GM19455 (cell line): Measurements from ENCODE around the gene TMEM184B.
A peak's percentile ranks its signal among the peaks of the same experiment; 100 is the strongest.

Experiments
- ATAC-seq: cut with Tn5 transposase; IDR thresholded peaks from one replicate; pipeline ENCODE4 v1.9.1; 2021; ENCODE audit not compliant: unreplicated experiment

The TMEM184B gene

DNA sequence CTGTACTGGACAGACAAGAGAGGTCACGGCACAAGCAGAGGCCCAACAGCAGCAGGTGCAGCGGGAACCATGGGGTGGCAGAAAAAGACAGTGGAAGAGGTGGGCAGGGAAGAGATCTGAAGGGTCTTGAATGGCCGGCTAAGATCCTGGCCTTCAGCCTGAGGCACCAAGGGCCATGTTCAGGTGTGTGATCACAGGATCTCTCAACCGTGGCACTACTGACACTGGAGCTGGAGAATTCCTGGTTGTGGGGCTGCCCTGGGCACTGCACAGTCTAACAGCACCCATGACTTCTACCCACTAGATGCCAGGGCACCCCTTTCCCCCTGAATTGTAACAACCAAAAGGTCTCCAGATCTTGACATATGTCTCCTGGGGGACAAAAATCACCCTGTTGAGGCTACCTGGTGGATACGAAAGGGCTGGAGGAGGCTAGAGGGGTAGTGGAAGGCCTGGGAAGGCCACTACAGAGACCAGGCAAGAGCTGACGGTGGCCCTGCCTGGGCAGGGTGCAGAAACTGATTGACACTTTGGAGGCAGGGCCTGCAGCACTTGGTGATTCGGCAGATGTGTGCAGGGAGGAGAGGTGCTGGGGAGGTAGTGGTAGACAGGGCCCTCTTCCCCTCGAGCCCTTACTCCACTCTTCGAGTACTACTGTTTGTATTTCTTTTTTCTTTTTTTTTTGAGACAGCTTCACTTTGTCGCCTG lies 36.1 kb upstream of the TMEM184B start:
- no peak for ATAC-seq

GRCh38 chr22:38305471-38306448 lies 33.0 kb upstream of the TMEM184B start:
- ATAC-seq, result peak; percentile 66

DNA sequence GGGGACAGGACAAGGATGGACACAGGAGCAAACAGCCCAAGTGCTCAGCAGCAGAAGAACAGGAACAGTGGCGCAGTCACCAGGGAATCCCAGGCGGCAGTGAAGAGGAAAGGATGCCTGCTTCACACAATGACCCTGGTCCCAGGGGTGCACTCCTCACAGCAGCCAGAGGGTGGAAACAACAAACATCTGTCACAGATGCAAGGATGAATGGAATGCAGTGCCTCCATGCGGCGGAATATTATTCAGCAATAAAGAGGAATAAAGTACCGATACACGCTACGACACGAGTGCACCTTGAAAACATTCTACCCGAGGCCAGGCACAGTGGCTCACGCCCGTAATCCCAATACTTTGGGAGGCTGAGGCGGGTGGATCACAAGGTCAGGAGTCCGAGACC lies 31.7 kb upstream of the TMEM184B start:
- no peak for ATAC-seq

DNA sequence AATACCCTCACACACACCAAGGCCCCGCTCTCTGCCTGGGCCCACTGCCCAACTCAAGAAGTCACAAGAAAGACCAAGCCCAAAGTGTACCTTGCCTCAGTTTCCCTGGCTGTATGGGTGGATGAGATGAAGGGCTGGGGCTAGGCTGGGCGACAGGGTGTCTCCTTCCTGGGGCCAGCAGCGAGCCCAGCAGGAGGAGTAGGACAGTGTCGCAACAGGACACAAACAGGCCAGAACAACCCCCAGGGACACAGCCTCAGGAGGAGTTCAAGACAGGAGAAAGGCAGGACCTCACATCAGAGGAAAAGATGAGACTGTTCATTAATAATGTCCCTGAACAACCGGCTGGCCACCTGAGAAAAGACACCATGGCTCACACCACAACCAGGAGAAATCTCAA lies 31.2 kb upstream of the TMEM184B start:
- no peak for ATAC-seq

DNA sequence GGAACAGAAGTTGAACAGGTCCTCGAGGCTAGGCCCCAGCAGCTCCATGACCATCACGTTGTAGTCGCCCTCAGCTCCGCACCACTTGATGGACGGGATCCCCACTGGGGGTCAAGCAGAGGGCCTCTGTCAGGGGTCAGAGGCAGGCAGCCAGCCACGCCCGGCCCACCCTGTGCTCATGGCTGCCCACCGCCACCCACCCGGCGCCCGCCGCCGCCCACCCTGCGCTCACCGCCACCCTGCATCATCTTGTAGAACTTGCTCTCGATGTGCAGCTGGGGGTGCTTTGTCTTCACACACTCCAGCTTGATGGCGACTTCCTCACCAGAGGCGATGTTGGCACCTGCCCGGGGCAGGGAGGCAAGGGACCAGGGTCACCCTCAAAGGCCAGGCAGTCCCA lies 30.1 kb upstream of the TMEM184B start:
- no peak for ATAC-seq

DNA sequence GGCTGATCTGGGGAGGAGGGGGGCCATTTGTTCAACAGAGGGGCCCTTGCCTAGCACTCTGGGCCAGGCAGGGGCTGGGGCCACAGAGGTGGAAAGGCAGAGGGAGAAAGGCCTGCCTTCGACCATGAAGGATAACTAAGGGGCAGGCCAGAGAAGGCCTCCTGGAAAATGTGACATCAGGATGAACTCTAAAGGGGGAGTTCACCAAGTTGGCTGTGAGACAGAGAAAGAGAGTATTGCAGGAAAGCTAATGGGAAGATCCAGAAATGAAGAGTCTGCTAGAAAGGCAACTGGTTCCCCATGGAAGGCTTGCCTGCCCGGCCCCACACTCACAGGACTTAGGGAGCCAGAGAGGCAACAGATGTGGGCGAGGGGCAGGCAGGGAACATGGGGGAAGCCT lies 28.1 kb upstream of the TMEM184B start:
- ATAC-seq, result no peak

DNA sequence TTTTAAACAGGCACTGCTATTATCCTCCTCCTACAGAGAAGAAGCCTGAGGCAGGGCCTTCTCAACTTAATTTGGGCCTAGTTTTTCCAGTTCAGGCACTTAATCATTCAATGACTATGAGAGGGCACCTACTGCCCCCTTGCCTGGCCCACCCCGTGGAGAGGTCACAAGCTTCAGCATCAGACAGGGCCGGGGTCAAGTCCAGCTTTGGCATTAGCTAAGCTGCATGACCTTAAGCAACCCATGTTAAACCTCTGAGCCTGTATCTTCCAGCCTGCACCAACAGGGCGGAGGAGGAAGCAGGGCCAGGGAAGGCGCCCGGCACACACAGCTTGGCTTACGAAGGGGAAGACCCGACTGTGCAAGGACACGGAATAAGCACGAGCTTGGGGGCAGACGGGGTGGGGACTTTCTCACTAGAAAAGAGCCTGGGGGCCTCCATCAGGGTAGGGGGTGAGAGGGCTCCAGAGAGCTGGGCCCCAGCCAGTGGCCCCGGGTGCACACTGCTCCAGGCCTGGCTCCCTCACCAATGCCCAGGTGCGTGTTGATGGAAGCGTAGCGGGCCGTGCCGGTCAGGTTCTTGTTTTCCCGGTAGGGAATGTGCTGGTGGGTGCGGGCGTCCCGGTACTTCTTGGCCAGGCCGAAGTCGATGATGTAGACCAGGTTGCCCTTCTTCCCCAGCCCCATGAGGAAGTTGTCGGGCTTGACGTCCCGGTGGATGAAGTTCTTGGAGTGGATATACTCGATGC lies 27.6 kb upstream of the TMEM184B start:
- ATAC-seq, result no peak

DNA sequence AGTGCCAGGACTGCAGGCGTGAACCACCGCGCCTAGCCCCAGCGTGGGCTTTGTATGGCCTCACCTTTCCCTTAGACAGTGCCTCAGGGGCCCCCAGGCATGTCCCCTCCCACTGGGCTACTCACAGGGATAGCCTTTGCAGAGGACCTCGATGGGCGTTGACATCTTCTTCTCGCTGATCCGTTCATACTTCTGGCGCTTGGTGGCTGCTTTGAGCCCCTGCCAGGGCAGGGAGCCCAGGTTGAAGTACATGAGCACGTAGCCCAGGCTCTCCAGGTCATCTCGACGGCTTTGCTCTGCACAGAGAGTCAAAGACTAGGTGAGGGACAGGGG lies 26.9 kb upstream of the TMEM184B start:
- ATAC-seq, result no peak

- no peak for ATAC-seq
Observed at GRCh38 chr22:38298312-38299005, 25.6 kb upstream of the TMEM184B start.

DNA sequence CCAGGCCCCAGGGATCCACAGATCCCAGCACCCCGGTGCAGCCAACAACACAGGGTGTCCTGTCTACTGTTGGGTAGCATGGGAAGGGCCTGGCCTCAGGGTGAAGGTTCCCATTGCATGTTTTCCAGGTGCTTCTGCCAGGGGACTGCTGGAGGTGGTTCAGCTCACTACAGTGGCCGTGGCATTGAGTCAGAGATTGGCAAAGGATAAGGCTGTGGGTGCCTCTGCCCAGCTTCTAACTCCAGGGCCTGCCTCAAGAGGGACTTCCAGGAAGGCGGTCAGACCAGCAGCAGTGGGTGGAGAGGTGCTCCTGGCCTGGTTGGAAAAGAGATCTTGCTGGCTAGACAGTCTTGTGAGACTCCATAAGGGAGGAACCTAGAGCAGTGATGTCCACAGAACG lies 23.6 kb upstream of the TMEM184B start:
- no peak for ATAC-seq

GRCh38 chr22:38295863-38296262 lies 23.1 kb upstream of the TMEM184B start:
- no peak for ATAC-seq

GRCh38 chr22:38295339-38295738 lies 22.5 kb upstream of the TMEM184B start:
- ATAC-seq, result no peak

- ATAC-seq, result no peak
Observed at GRCh38 chr22:38294193-38294592, 21.4 kb upstream of the TMEM184B start.

- ATAC-seq, result no peak
Observed at GRCh38 chr22:38292694-38293093, 19.9 kb upstream of the TMEM184B start.

- no peak for ATAC-seq
Observed at GRCh38 chr22:38291201-38291777, 18.5 kb upstream of the TMEM184B start.

- ATAC-seq, result no peak
Observed at GRCh38 chr22:38290347-38290746, 17.5 kb upstream of the TMEM184B start.

- no peak for ATAC-seq
Observed at GRCh38 chr22:38289583-38290082, 16.8 kb upstream of the TMEM184B start.

DNA sequence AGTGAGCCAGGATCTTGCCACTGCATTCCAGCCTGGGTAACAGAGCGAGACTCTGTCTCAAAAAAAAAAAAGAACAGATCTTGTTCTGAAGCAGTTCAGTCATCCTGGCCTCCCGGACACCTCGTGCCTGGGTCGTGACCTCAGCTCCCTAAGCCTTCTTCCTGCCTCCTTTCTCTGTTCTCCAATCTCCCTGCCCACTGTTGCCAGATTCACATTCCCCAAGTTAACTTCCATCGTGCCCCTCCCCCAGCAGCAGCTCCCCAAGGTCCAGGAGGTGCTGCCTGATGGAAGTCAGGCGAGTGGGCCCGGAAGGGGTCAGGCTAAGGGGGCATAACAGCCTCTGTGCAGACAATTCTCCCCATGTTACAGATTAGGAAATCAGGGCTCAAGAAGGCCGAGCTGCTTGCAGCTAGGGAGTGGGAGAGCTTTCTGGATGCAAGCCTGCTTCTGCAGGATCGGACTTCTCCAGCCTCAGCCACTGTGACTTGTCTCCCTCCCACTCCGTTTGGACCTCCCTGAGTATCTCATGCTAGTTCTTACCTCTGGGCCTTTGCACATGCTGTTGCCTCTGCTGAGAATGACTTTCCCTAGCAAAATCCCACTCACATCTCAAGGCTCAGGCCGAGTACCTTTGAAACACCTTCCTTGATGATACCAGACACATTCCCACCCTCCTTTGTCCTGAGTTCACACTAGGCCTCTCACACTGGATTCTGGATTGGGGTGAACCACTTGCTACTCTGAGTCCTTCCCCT lies 14.3 kb upstream of the TMEM184B start:
- no peak for ATAC-seq

DNA sequence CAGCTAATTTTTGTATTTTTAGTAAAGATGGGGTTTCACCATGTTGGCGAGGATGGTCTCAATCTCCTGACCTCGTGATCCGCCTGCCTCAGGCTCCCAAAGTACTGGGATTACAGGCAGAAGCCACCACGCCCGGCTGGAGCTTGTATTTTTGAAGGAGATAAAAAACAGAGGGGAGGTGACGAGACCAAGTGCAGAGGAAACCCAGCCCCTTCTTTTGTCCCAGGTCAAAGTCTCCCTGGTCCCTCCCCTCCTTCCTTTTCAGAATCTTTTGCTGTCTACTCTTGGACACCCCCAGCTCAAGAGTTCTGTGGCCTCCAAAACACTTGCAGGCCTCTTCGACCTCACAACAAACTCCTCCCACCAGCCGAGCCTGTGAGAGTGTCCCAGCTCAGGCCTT lies 12.2 kb upstream of the TMEM184B start:
- no peak for ATAC-seq

DNA sequence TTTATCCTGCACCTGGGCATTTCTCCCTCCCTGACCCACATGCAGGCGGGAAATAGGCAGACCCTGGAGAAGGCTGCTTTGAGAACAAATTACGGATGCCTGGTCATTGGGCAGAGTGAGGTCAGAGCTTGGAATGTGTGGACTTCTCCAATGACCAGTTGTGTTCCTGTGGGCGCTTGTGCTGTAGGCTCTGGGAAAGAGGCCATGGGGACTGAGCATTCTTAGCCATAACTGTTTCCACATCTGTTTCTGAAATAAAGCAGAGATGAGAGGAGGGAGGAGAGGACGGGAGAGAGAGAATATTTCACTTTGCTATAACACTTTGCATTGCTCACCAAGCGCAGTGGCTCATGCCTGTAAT lies 11.2 kb upstream of the TMEM184B start:
- no peak for ATAC-seq
